BLaER1 treated with 17β-estradiol and CSF1 and Interleukin-3, amounts not matched to agents 10 nM and 100 nM (cell line): Measurements from ENCODE around the gene ATP1B1.
"Not testable (repeated sequence)": the region's sequence is repeated elsewhere in the genome, so short reads cannot be mapped to it uniquely, and the experiment has no call there.

Source experiments
- H3K27ac ChIP-seq, 11 experiments: shearing (Covaris generic); formaldehyde crosslinking; 2 replicates each; pipeline ENCODE4 v1.8.1; 2022
- H3K27me3 ChIP-seq, 11 experiments: shearing (Covaris generic); formaldehyde crosslinking; 2 replicates each; pipeline ENCODE4 v1.8.1; 2022
- H3K36me3 ChIP-seq, 11 experiments: shearing (Covaris generic); formaldehyde crosslinking; 2 replicates each; pipeline ENCODE4 v1.8.1; 2022
- H3K4me1 ChIP-seq, 10 experiments: shearing (Covaris generic); formaldehyde crosslinking; 2 replicates each; pipeline ENCODE4 v1.8.1; 2022
- H3K4me2 ChIP-seq, 11 experiments: shearing (Covaris generic); formaldehyde crosslinking; 2 replicates each; pipeline ENCODE4 v1.8.1; 2022
- H3K4me3 ChIP-seq, 10 experiments: shearing (Covaris generic); formaldehyde crosslinking; 2 replicates each; pipeline ENCODE4 v1.8.1; 2022
- H3K9ac ChIP-seq, 11 experiments: shearing (Covaris generic); formaldehyde crosslinking; 2 replicates each; pipeline ENCODE4 v1.8.1; 2022
- H3K9me3 ChIP-seq, 11 experiments: shearing (Covaris generic); formaldehyde crosslinking; replicated peaks in 1 of 11; 2 replicates each; pipeline ENCODE4 v1.8.1; 2022
- H4K20me1 ChIP-seq, 11 experiments: shearing (Covaris generic); formaldehyde crosslinking; 2 replicates each; pipeline ENCODE4 v1.8.1; 2022
- Cebpa-rat ChIP-seq, 11 experiments: shearing (Covaris generic); IDR thresholded peaks; 2 replicates each; pipeline ENCODE4 v1.8.1; 2022

The ATP1B1 gene

GRCh38 chr1:169124459-169124858 is 18.0 kb downstream of the ATP1B1 start:
- H4K20me1 ChIP-seq = peaks cover 0 to 34% (median 0%) of the 10 kb centered on the region in 11 experiments; a peak in 4 of 22 replicates
- no peak overlapping the region for H3K4me2 ChIP-seq
- no peak overlapping the region for H3K9ac ChIP-seq
- H3K4me1 ChIP-seq = peaks cover 6 to 19% (median 12%) of the 10 kb centered on the region in 10 experiments; a peak in 15 of 20 replicates
- peaks cover 0 to 83% (median 9%) of the 10 kb centered on the region in 11 experiments; a peak in 13 of 22 replicates for H3K36me3 ChIP-seq
- H3K27ac ChIP-seq = no peak overlapping the region
- no peak for TF ChIP-seq Cebpa-rat (IDR thresholded peaks at IDR 0.05)
- H3K27me3 ChIP-seq = no peaks in the 10 kb centered on the region
- no peak overlapping the region for H3K4me3 ChIP-seq
- no peaks in the 10 kb centered on the region for H3K9me3 ChIP-seq

- H3K4me2 ChIP-seq, H3K27ac ChIP-seq, H3K9me3 ChIP-seq, H3K9ac ChIP-seq, H3K27me3 ChIP-seq, H3K4me3 ChIP-seq: not testable (repeated sequence)
- peaks cover 0 to 83% (median 9%) of the 10 kb centered on the region in 11 experiments; a peak in 13 of 22 replicates for H3K36me3 ChIP-seq
- H4K20me1 ChIP-seq = peaks cover 0 to 25% (median 0%) of the 10 kb centered on the region in 11 experiments; a peak in 4 of 22 replicates
- peaks cover 6 to 29% (median 18%) of the 10 kb centered on the region in 10 experiments; a peak in 15 of 20 replicates for H3K4me1 ChIP-seq
These were observed 19.1 kb downstream of the ATP1B1 start for GRCh38 chr1:169125597-169125996.

GRCh38 chr1:169126335-169126734 is 19.8 kb downstream of the ATP1B1 start:
- no peak overlapping the region for H3K4me3 ChIP-seq
- peaks cover 0 to 86% (median 9%) of the 10 kb centered on the region in 11 experiments; a peak in 16 of 22 replicates for H3K36me3 ChIP-seq
- no peak overlapping the region for H3K9ac ChIP-seq
- H4K20me1 ChIP-seq = peaks cover 0 to 24% (median 0%) of the 10 kb centered on the region in 11 experiments; a peak in 4 of 22 replicates
- TF ChIP-seq Cebpa-rat (IDR thresholded peaks at IDR 0.05) = no peak
- no peaks in the 10 kb centered on the region for H3K9me3 ChIP-seq
- H3K27ac ChIP-seq = no peak overlapping the region
- H3K4me2 ChIP-seq = peak overlapping the region in 4 of 11 experiments; percentile 30 to 56 (median 48); a peak in 5 of 22 replicates
- no peaks in the 10 kb centered on the region for H3K27me3 ChIP-seq
- H3K4me1 ChIP-seq = peaks cover 6 to 29% (median 18%) of the 10 kb centered on the region in 10 experiments; a peak in 15 of 20 replicates

- Histone ChIP-seq H3K27ac (no peak overlapping the region), H4K20me1 (peaks cover 0 to 16% (median 0%) of the 10 kb centered on the region in 11 experiments; a peak in 4 of 22 replicates), H3K4me3 (no peak overlapping the region), H3K4me2 (peak overlapping the region in 7 of 11 experiments; percentile 0 to 56 (median 45); a peak in 10 of 22 replicates), H3K4me1 (peaks cover 5 to 29% (median 18%) of the 10 kb centered on the region in 10 experiments; a peak in 15 of 20 replicates), H3K9ac (no peak overlapping the region), H3K36me3 (peaks cover 0 to 87% (median 9%) of the 10 kb centered on the region in 11 experiments; a peak in 16 of 22 replicates), H3K9me3 (no peaks in the 10 kb centered on the region), H3K27me3 (no peaks in the 10 kb centered on the region)
- TF ChIP-seq Cebpa-rat (IDR thresholded peaks at IDR 0.05) = no peak
These were observed 20.8 kb downstream of the ATP1B1 start for GRCh38 chr1:169127305-169127704.

- H3K9me3 ChIP-seq = no peaks in the 10 kb centered on the region
- H4K20me1 ChIP-seq = peaks cover 0 to 11% (median 0%) of the 10 kb centered on the region in 11 experiments; a peak in 2 of 22 replicates
- no peak overlapping the region for H3K4me2 ChIP-seq
- H3K4me3 ChIP-seq = no peak overlapping the region
- no peaks in the 10 kb centered on the region for H3K27me3 ChIP-seq
- peaks cover 0 to 99% (median 9%) of the 10 kb centered on the region in 11 experiments; a peak in 16 of 22 replicates for H3K36me3 ChIP-seq
- TF ChIP-seq Cebpa-rat (IDR thresholded peaks at IDR 0.05) = no peak
- H3K9ac ChIP-seq = no peak overlapping the region
- no peak overlapping the region for H3K27ac ChIP-seq
- peaks cover 0 to 29% (median 18%) of the 10 kb centered on the region in 10 experiments; a peak in 12 of 20 replicates for H3K4me1 ChIP-seq
These were observed 22.1 kb downstream of the ATP1B1 start for GRCh38 chr1:169128562-169128961.

- H3K9me3 ChIP-seq = no peaks in the 10 kb centered on the region
- H3K4me1 ChIP-seq = peaks cover 0 to 29% (median 18%) of the 10 kb centered on the region in 10 experiments; a peak in 12 of 20 replicates
- peak overlapping the region in 8 of 11 experiments; percentile 1 to 59 (median 20); a peak in 9 of 22 replicates for H3K4me2 ChIP-seq
- H4K20me1 ChIP-seq = peaks cover 0 to 6% (median 0%) of the 10 kb centered on the region in 11 experiments; a peak in 2 of 22 replicates
- no peak overlapping the region; a peak in 1 of 22 replicates for H3K27ac ChIP-seq
- TF ChIP-seq Cebpa-rat (IDR thresholded peaks at IDR 0.05) = no peak
- H3K36me3 ChIP-seq = peaks cover 0 to 98% (median 9%) of the 10 kb centered on the region in 11 experiments; a peak in 16 of 22 replicates
- no peak overlapping the region for H3K4me3 ChIP-seq
- no peak overlapping the region for H3K9ac ChIP-seq
- no peaks in the 10 kb centered on the region for H3K27me3 ChIP-seq
These were observed 22.8 kb downstream of the ATP1B1 start for GRCh38 chr1:169129109-169129784.

- H3K27me3 ChIP-seq = no peaks in the 10 kb centered on the region
- no peaks in the 10 kb centered on the region for H3K9me3 ChIP-seq
- no peaks in the 10 kb centered on the region for H4K20me1 ChIP-seq
- peaks cover 0 to 29% (median 18%) of the 10 kb centered on the region in 10 experiments; a peak in 12 of 20 replicates for H3K4me1 ChIP-seq
- no peak overlapping the region for H3K27ac ChIP-seq
- peaks cover 0 to 90% (median 7%) of the 10 kb centered on the region in 11 experiments; a peak in 14 of 22 replicates for H3K36me3 ChIP-seq
- no peak for TF ChIP-seq Cebpa-rat (IDR thresholded peaks at IDR 0.05)
- H3K4me3 ChIP-seq = no peak overlapping the region
- H3K4me2 ChIP-seq = no peak overlapping the region; a peak in 3 of 22 replicates
- H3K9ac ChIP-seq = no peak overlapping the region
These were observed 24.2 kb downstream of the ATP1B1 start for GRCh38 chr1:169130683-169131082.

- Histone ChIP-seq H3K27me3 (no peaks in the 10 kb centered on the region), H3K9me3 (no peaks in the 10 kb centered on the region), H3K4me1 (peaks cover 0 to 17% (median 10%) of the 10 kb centered on the region in 10 experiments; a peak in 11 of 20 replicates), H3K27ac (no peak overlapping the region), H3K4me3 (no peak overlapping the region), H3K9ac (no peak overlapping the region), H4K20me1 (no peaks in the 10 kb centered on the region), H3K4me2 (no peak overlapping the region), H3K36me3 (peaks cover 0 to 73% (median 7%) of the 10 kb centered on the region in 11 experiments; a peak in 10 of 22 replicates)
- no peak for TF ChIP-seq Cebpa-rat (IDR thresholded peaks at IDR 0.05)
These were observed 26.2 kb downstream of the ATP1B1 start for GRCh38 chr1:169132512-169133227.

- Histone ChIP-seq H3K4me1 (peaks cover 0 to 17% (median 10%) of the 10 kb centered on the region in 10 experiments; a peak in 11 of 20 replicates), H3K4me3 (no peak overlapping the region), H3K36me3 (peaks cover 0 to 67% (median 7%) of the 10 kb centered on the region in 11 experiments; a peak in 10 of 22 replicates), H3K4me2 (no peak overlapping the region), H3K9ac (no peak overlapping the region), H3K9me3 (no peaks in the 10 kb centered on the region), H3K27me3 (no peaks in the 10 kb centered on the region), H4K20me1 (no peaks in the 10 kb centered on the region), H3K27ac (no peak overlapping the region)
- TF ChIP-seq Cebpa-rat (IDR thresholded peaks at IDR 0.05) = no peak
These were observed 26.7 kb downstream of the ATP1B1 start for GRCh38 chr1:169133228-169133576.
